ENCODE results near the gene TIMM10.
A peak's percentile ranks its signal among the peaks of the same experiment; 100 is the strongest.

The TIMM10 gene

GRCh38 chr11:57481915-57482781 lies 48.4 kb downstream of the TIMM10 start:
- no peak for DNase-seq

- no peak for DNase-seq
Measured at GRCh38 chr11:57481315-57481714, 49.2 kb downstream of the TIMM10 start.

GRCh38 chr11:57480409-57481137 lies 50.0 kb downstream of the TIMM10 start:
- DNase-seq = peak; percentile 57

GRCh38 chr11:57479911-57480310 lies 50.6 kb downstream of the TIMM10 start:
- DNase-seq = no peak

GRCh38 chr11:57479021-57479663 lies 51.4 kb downstream of the TIMM10 start:
- DNase-seq = no peak
